HL-60 (cell line): Measurements from ENCODE around the gene ADGRG6.

Experiments
- DNase-seq, 2 experiments: peaks; one replicate each; pipeline ENCODE4 v3.0.0-alpha.2; 2010 to 2020; ENCODE audit warnings: low read depth in 1 of 2, low spot score in 1 of 2
- H3K27ac ChIP-seq: fragments of 250-450 bp; sonication (Bioruptor Pico); replicated peaks from 2 replicates; pipeline ENCODE4 v1.5.1; 2020; ENCODE audit warnings: mild to moderate bottlenecking, moderate library complexity
- H3K27me3 ChIP-seq: fragments of 250-450 bp; sonication (Bioruptor Pico); 2 replicates; pipeline ENCODE4 v1.5.1; 2021; ENCODE audit warnings: mild to moderate bottlenecking, moderate library complexity; ENCODE audit not compliant: insufficient read depth, poor library complexity, severe bottlenecking
- H3K4me3 ChIP-seq: replicated peaks from 2 replicates; pipeline ENCODE4 v1.5.1; 2011; ENCODE audit warnings: mild to moderate bottlenecking, control low read depth, low read length; ENCODE audit not compliant: insufficient read depth
- GABPA ChIP-seq: IDR thresholded peaks from 2 replicates; pipeline ENCODE4 v1.6.1; 2012; ENCODE audit warnings: low read depth
- POLR2AphosphoS5 ChIP-seq: IDR thresholded peaks from 2 replicates; pipeline ENCODE4 v1.6.1; 2012; ENCODE audit warnings: low read depth
- SPI1 ChIP-seq: IDR thresholded peaks from 2 replicates; pipeline ENCODE4 v1.6.1; 2012; ENCODE audit warnings: low read depth, mild to moderate bottlenecking, borderline replicate concordance
- TF ChIP-seq, protein P1 (sequence below): IDR thresholded peaks from 2 replicates; pipeline ENCODE4 v1.6.1; 2012; ENCODE audit warnings: low read depth; ENCODE audit not compliant: insufficient replicate concordance
- TF ChIP-seq, protein P2 (sequence below): IDR thresholded peaks from one replicate; pipeline ENCODE4 v1.5.1; 2011; ENCODE audit warnings: low read length, control low read depth, inconsistent platforms; ENCODE audit not compliant: insufficient read depth

ADGRG6 gene

DNA sequence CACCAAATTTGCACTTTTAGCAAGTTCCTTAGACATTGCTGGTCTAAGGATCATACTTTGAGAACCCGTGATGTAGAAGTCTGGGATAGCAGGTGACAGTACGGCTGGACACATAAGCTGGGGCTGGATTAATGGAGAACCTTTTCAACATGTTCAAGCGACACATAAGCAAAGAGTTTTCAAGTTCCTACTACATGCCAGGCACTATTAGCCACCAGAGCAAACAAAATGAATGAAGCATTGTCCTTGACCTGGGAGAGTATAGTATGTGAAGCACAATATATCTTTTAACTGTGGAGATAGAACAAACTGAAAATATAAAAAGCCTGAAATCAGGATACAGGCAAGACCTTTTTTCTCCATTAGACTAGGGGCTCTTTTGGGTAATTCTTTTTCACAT lies 102.9 kb downstream of the ADGRG6 start:
- DNase-seq: no peak
- H3K4me3 ChIP-seq: no peak overlapping the region
- TF ChIP-seq, protein P1, sequence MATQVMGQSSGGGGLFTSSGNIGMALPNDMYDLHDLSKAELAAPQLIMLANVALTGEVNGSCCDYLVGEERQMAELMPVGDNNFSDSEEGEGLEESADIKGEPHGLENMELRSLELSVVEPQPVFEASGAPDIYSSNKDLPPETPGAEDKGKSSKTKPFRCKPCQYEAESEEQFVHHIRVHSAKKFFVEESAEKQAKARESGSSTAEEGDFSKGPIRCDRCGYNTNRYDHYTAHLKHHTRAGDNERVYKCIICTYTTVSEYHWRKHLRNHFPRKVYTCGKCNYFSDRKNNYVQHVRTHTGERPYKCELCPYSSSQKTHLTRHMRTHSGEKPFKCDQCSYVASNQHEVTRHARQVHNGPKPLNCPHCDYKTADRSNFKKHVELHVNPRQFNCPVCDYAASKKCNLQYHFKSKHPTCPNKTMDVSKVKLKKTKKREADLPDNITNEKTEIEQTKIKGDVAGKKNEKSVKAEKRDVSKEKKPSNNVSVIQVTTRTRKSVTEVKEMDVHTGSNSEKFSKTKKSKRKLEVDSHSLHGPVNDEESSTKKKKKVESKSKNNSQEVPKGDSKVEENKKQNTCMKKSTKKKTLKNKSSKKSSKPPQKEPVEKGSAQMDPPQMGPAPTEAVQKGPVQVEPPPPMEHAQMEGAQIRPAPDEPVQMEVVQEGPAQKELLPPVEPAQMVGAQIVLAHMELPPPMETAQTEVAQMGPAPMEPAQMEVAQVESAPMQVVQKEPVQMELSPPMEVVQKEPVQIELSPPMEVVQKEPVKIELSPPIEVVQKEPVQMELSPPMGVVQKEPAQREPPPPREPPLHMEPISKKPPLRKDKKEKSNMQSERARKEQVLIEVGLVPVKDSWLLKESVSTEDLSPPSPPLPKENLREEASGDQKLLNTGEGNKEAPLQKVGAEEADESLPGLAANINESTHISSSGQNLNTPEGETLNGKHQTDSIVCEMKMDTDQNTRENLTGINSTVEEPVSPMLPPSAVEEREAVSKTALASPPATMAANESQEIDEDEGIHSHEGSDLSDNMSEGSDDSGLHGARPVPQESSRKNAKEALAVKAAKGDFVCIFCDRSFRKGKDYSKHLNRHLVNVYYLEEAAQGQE: no peak
- TF ChIP-seq GABPA: no peak
- no peak for TF ChIP-seq POLR2AphosphoS5
- no peak for TF ChIP-seq SPI1
- TF ChIP-seq, protein P2, sequence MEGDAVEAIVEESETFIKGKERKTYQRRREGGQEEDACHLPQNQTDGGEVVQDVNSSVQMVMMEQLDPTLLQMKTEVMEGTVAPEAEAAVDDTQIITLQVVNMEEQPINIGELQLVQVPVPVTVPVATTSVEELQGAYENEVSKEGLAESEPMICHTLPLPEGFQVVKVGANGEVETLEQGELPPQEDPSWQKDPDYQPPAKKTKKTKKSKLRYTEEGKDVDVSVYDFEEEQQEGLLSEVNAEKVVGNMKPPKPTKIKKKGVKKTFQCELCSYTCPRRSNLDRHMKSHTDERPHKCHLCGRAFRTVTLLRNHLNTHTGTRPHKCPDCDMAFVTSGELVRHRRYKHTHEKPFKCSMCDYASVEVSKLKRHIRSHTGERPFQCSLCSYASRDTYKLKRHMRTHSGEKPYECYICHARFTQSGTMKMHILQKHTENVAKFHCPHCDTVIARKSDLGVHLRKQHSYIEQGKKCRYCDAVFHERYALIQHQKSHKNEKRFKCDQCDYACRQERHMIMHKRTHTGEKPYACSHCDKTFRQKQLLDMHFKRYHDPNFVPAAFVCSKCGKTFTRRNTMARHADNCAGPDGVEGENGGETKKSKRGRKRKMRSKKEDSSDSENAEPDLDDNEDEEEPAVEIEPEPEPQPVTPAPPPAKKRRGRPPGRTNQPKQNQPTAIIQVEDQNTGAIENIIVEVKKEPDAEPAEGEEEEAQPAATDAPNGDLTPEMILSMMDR: no peak
- H3K27me3 ChIP-seq: peaks cover under 1% of the 10 kb centered on the region
- no peak overlapping the region for H3K27ac ChIP-seq

GRCh38 chr6:142406131-142406530 lies 104.3 kb downstream of the ADGRG6 start:
- TF ChIP-seq SPI1 (no peak), POLR2AphosphoS5 (no peak), GABPA (no peak)
- TF ChIP-seq, protein P2: no peak
- TF ChIP-seq, protein P1: no peak
- peaks cover 2% of the 10 kb centered on the region for H3K27me3 ChIP-seq
- H3K27ac ChIP-seq: no peak overlapping the region
- no peak for DNase-seq
- no peak overlapping the region for H3K4me3 ChIP-seq

GRCh38 chr6:142407685-142408273 lies 106.0 kb downstream of the ADGRG6 start:
- H3K27ac ChIP-seq: no peak overlapping the region
- H3K4me3 ChIP-seq: no peak overlapping the region
- no peak for DNase-seq
- H3K27me3 ChIP-seq: peaks cover 2% of the 10 kb centered on the region
- no peak for TF ChIP-seq GABPA
- TF ChIP-seq, protein P2: no peak
- TF ChIP-seq, protein P1: no peak
- no peak for TF ChIP-seq SPI1
- TF ChIP-seq POLR2AphosphoS5: no peak
